Mucosa of descending colon (tissue), 3 donors: ENCODE results near the gene RASD2. TPM values are rescaled to one million over a fixed set of nuclear protein-coding genes. Genes with fewer than 3 reads are reported as not detected.

Experiments
- ATAC-seq: fragments of 200-7000 bp; cut with Tn5 transposase; one replicate; pipeline ENCODE4 v1.9.1; 2020; ENCODE audit warnings: mild to moderate bottlenecking, moderate library complexity
- DNase-seq, 3 donors: peaks; one replicate each; pipeline ENCODE4 v3.0.0-alpha.2; 2020
- H3K36me3 ChIP-seq: fragments of 200-600 bp; one replicate; pipeline ENCODE4 v1.8.0; 2021; ENCODE audit warnings: low read depth, mild to moderate bottlenecking
- H3K4me1 ChIP-seq: fragments of 200-600 bp; one replicate; pipeline ENCODE4 v1.8.0; 2021; ENCODE audit warnings: low read depth, mild to moderate bottlenecking
- H3K4me3 ChIP-seq: fragments of 200-600 bp; one replicate; pipeline ENCODE4 v1.8.0; 2021; ENCODE audit warnings: mild to moderate bottlenecking
- H3K9me3 ChIP-seq: fragments of 200-600 bp; one replicate; pipeline ENCODE4 v1.8.0; 2021; ENCODE audit warnings: mild to moderate bottlenecking
- CTCF ChIP-seq: fragments of 200-600 bp; IDR thresholded peaks from one replicate; pipeline ENCODE4 v1.8.0; 2022; ENCODE audit warnings: antibody characterized with exemption, mild to moderate bottlenecking
- intact Hi-C, 2 donors: fragments of 100-400 bp; cut with DNase I in 1 of 2; cut with micrococcal nuclease in 1 of 2; formaldehyde crosslinking; loops; one replicate each; pipeline versions ENCODE4 v1.11.0 to v1.11.1; 2022; cut with DNase I, micrococcal nuclease
- total RNA-seq, 3 donors: library from RNA; stranded (reverse); fragmentation: NEBNext Ultra II Directional in 2 of 3; extraction: Animal tissue kit (Norgen Biotek cat#: 25700) in 2 of 3; gene quantifications; one replicate each; pipeline versions ENCODE4 v1.2.1 to v1.2.4, GENCODE V29; 2021 to 2023
- donor health status: DM: no; HTN: no; CAD: no; lungs with moderate emphysema.
- donor health status: DM: no; HTN: no; CAD: no.
- donor health status: DM: no; HTN: yes; CAD: no.

Gene RASD2
- total RNA-seq, 3 donors from 2014 or later = 11.7 to 34.0 (median 19.2) TPM

GRCh38 chr22:35567351-35568141, 26.9 kb downstream of the RASD2 start:
- TF ChIP-seq CTCF = no peak
- H3K9me3 ChIP-seq = no peaks in the 10 kb centered on the region
- H3K4me1 ChIP-seq = no peaks in the 10 kb centered on the region
- intact Hi-C loops = no loop called here
- no peak for DNase-seq
- H3K4me3 ChIP-seq = no peak overlapping the region
- H3K36me3 ChIP-seq = no peaks in the 10 kb centered on the region
- no peak for ATAC-seq

- Histone ChIP-seq H3K4me1 (no peaks in the 10 kb centered on the region), H3K9me3 (no peaks in the 10 kb centered on the region), H3K4me3 (no peak overlapping the region), H3K36me3 (no peaks in the 10 kb centered on the region)
- TF ChIP-seq CTCF = no peak
- peak; percentile 57 for ATAC-seq
- intact Hi-C loops = no loop called here
- no peak for DNase-seq
These were observed 28.4 kb downstream of the RASD2 start for GRCh38 chr22:35568751-35569739.

- H3K4me1 ChIP-seq = no peaks in the 10 kb centered on the region
These were observed 29.3 kb downstream of the RASD2 start for GRCh38 chr22:35569916-35570315.

GRCh38 chr22:35570686-35571194, 30.1 kb downstream of the RASD2 start:
- H3K9me3 ChIP-seq = no peaks in the 10 kb centered on the region
- TF ChIP-seq CTCF = no peak
- ATAC-seq = no peak
- H3K4me3 ChIP-seq = no peak overlapping the region
- H3K36me3 ChIP-seq = no peaks in the 10 kb centered on the region
- DNase-seq = no peak
- no peaks in the 10 kb centered on the region for H3K4me1 ChIP-seq
- intact Hi-C loops = loop anchor here in 1 of 2 donors (10.0 kb wide), 1 partner anchor 126 kb away; no protein-coding TSS in a partner anchor

More at GRCh38 chr22:35569916-35570315, 29.3 kb downstream of the RASD2 start:
- no peak for DNase-seq
- no peaks in the 10 kb centered on the region for H3K9me3 ChIP-seq
- TF ChIP-seq CTCF = no peak
- no peaks in the 10 kb centered on the region for H3K36me3 ChIP-seq
- no peak overlapping the region for H3K4me3 ChIP-seq
- no peak for ATAC-seq
- intact Hi-C loops = loop anchor here in 1 of 2 donors (10.0 kb wide), 1 partner anchor 125 kb away; no protein-coding TSS in a partner anchor

GRCh38 chr22:35572556-35572955, 31.9 kb downstream of the RASD2 start:
- Histone ChIP-seq H3K9me3 (no peaks in the 10 kb centered on the region), H3K4me1 (no peaks in the 10 kb centered on the region), H3K4me3 (no peak overlapping the region), H3K36me3 (no peaks in the 10 kb centered on the region)
- no peak for ATAC-seq
- intact Hi-C loops = loop anchor here in 1 of 2 donors (10.0 kb wide), 1 partner anchor 128 kb away; no protein-coding TSS in a partner anchor
- no peak for DNase-seq
- no peak for TF ChIP-seq CTCF
